Nephron progenitor cell (in vitro differentiated cells): Measurements from ENCODE around the gene OTUB1.
"Not testable (repeated sequence)": the region's sequence is repeated elsewhere in the genome, so short reads cannot be mapped to it uniquely, and the experiment has no call there.

Experiments used
- DNase-seq: peaks from one replicate; pipeline ENCODE4 v3.0.0; 2021
- H3K27ac Mint-ChIP-seq: 2 replicates; pipeline ENCODE4 v1.8.0; 2021; ENCODE audit warnings: mild to moderate bottlenecking, moderate library complexity, mixed read lengths
- H3K27me3 Mint-ChIP-seq: 2 replicates; pipeline ENCODE4 v1.8.0; 2021; ENCODE audit warnings: mild to moderate bottlenecking, low read depth, mixed read lengths; ENCODE audit not compliant: poor library complexity
- H3K36me3 Mint-ChIP-seq: 2 replicates; pipeline ENCODE4 v1.8.0; 2021; ENCODE audit warnings: low read depth, mixed read lengths
- H3K4me1 Mint-ChIP-seq: 2 replicates; pipeline ENCODE4 v1.8.0; 2021; ENCODE audit warnings: mixed read lengths
- H3K4me3 Mint-ChIP-seq: 2 replicates; pipeline ENCODE4 v1.8.0; 2021; ENCODE audit warnings: mild to moderate bottlenecking, moderate library complexity, mixed read lengths
- H3K9me3 Mint-ChIP-seq: 2 replicates; pipeline ENCODE4 v1.8.0; 2021; ENCODE audit warnings: mild to moderate bottlenecking, moderate library complexity, mixed read lengths
- CTCF ChIP-seq: fragments of 200-600 bp; sonication (generic); IDR thresholded peaks from 2 replicates; pipeline ENCODE4 v1.5.0; 2021; ENCODE audit warnings: antibody characterized with exemption

The OTUB1 gene

GRCh38 chr11:63970902-63971301 is 15.3 kb upstream of the OTUB1 start:
- H3K4me1 Mint-ChIP-seq: peaks cover 20% of the 10 kb centered on the region
- H3K27me3 Mint-ChIP-seq: peaks cover 8% of the 10 kb centered on the region
- no peak for TF ChIP-seq CTCF
- H3K27ac Mint-ChIP-seq: no peak overlapping the region
- H3K9me3 Mint-ChIP-seq: peaks cover 10% of the 10 kb centered on the region
- no peak overlapping the region for H3K4me3 Mint-ChIP-seq
- peaks cover 5% of the 10 kb centered on the region for H3K36me3 Mint-ChIP-seq
- no peak for DNase-seq

- H3K27me3 Mint-ChIP-seq, H3K36me3 Mint-ChIP-seq, DNase-seq: not testable (repeated sequence)
- Mint-ChIP-seq H3K9me3 (peaks cover 10% of the 10 kb centered on the region), H3K27ac (peak overlapping the region; percentile 100), H3K4me1 (peaks cover 38% of the 10 kb centered on the region), H3K4me3 (peak overlapping the region; percentile 100)
These were observed 12.4 kb upstream of the OTUB1 start for GRCh38 chr11:63973912-63974258.

- H3K9me3 Mint-ChIP-seq: peaks cover 10% of the 10 kb centered on the region
- peak; percentile 91 for DNase-seq
- H3K27ac Mint-ChIP-seq: peak within 1 kb of the TSS; percentile 100
- no peak for TF ChIP-seq CTCF
- peaks cover 10% of the 10 kb centered on the region for H3K36me3 Mint-ChIP-seq
- H3K27me3 Mint-ChIP-seq: peaks cover 8% of the 10 kb centered on the region
- H3K4me1 Mint-ChIP-seq: peaks cover 35% of the 10 kb centered on the region
- peak within 1 kb of the TSS; percentile 100 for H3K4me3 Mint-ChIP-seq
These were observed 11.7 kb upstream of the OTUB1 start, which contains the start of gene COX8A for GRCh38 chr11:63974259-63975143. COX8A (plus strand) TSS chr11:63974620; CDS start chr11:63974681, 61 bp downstream.

- Mint-ChIP-seq H3K4me3 (no peak overlapping the region), H3K27me3 (peaks cover 2% of the 10 kb centered on the region), H3K4me1 (peaks cover 36% of the 10 kb centered on the region), H3K9me3 (peaks cover 4% of the 10 kb centered on the region), H3K27ac (peak overlapping the region; percentile 77), H3K36me3 (peaks cover 5% of the 10 kb centered on the region)
- no peak for DNase-seq
- no peak for TF ChIP-seq CTCF
These were observed 7.5 kb upstream of the OTUB1 start for GRCh38 chr11:63978551-63979239.

- peaks cover 5% of the 10 kb centered on the region for H3K36me3 Mint-ChIP-seq
- no peak overlapping the region for H3K4me3 Mint-ChIP-seq
- H3K4me1 Mint-ChIP-seq: peaks cover 35% of the 10 kb centered on the region
- H3K27me3 Mint-ChIP-seq: peaks cover 3% of the 10 kb centered on the region
- DNase-seq: no peak
- no peaks in the 10 kb centered on the region for H3K9me3 Mint-ChIP-seq
- no peak for TF ChIP-seq CTCF
- no peak overlapping the region for H3K27ac Mint-ChIP-seq
These were observed 6.8 kb upstream of the OTUB1 start for GRCh38 chr11:63979426-63979825.

- Mint-ChIP-seq H3K4me1 (peaks cover 34% of the 10 kb centered on the region), H3K36me3 (peaks cover 24% of the 10 kb centered on the region), H3K4me3 (peak overlapping the region; percentile 94), H3K27me3 (peaks cover 5% of the 10 kb centered on the region), H3K27ac (peak overlapping the region; percentile 97), H3K9me3 (no peaks in the 10 kb centered on the region)
- DNase-seq: no peak
- no peak for TF ChIP-seq CTCF
These were observed 454 bp upstream of the OTUB1 start for GRCh38 chr11:63985812-63986155.
